H9 (cell line): ENCODE measurements around the gene CCNQ. TPM values are rescaled to one million over a fixed set of nuclear protein-coding genes. Genes with fewer than 3 reads are reported as not detected.

Experiments used
- DNase-seq: peaks from one replicate; pipeline ENCODE4 v3.0.0-alpha.2; 2017
- H2AFZ ChIP-seq: one replicate; pipeline ENCODE4 v1.6.1; 2013; ENCODE audit warnings: mild to moderate bottlenecking, low read length, control low read depth, moderate library complexity
- H2AK5ac ChIP-seq: 2 replicates; pipeline ENCODE4 v1.6.1; 2013; ENCODE audit warnings: low read length, control low read depth, mixed read lengths; ENCODE audit not compliant: insufficient read length
- H2BK120ac ChIP-seq: one replicate; pipeline ENCODE4 v1.6.1; 2013; ENCODE audit warnings: low read depth, mild to moderate bottlenecking, low read length, control low read depth, inconsistent platforms; ENCODE audit not compliant: poor library complexity, severe bottlenecking
- H2BK12ac ChIP-seq: 2 replicates; pipeline ENCODE4 v1.6.1; 2013; ENCODE audit warnings: low read length, control low read depth, mixed read lengths, low read depth; ENCODE audit not compliant: insufficient read length
- H2BK15ac ChIP-seq: 2 replicates; pipeline ENCODE4 v1.6.1; 2013; ENCODE audit warnings: low read depth, low read length, control low read depth
- H2BK20ac ChIP-seq: one replicate; pipeline ENCODE4 v1.6.1; 2013; ENCODE audit warnings: low read depth, mild to moderate bottlenecking, low read length, control low read depth, inconsistent platforms; ENCODE audit not compliant: poor library complexity, severe bottlenecking
- H2BK5ac ChIP-seq: 2 replicates; pipeline ENCODE4 v1.6.1; 2013; ENCODE audit warnings: low read length, control low read depth, mixed read lengths; ENCODE audit not compliant: insufficient read length
- H3K14ac ChIP-seq: 2 replicates; pipeline ENCODE4 v1.6.1; 2013; ENCODE audit warnings: low read length, control low read depth; ENCODE audit not compliant: insufficient read depth
- H3K18ac ChIP-seq: 2 replicates; pipeline ENCODE4 v1.6.1; 2013; ENCODE audit warnings: low read depth, mild to moderate bottlenecking, mixed read lengths, low read length, control low read depth; ENCODE audit not compliant: insufficient read length
- H3K23ac ChIP-seq: 2 replicates; pipeline ENCODE4 v1.6.1; 2013; ENCODE audit warnings: low read length, control low read depth, mixed read lengths, low read depth; ENCODE audit not compliant: insufficient read length
- H3K23me2 ChIP-seq: 2 replicates; pipeline ENCODE4 v1.6.1; 2013; ENCODE audit warnings: low read depth, mild to moderate bottlenecking, mixed read lengths, low read length, control low read depth; ENCODE audit not compliant: insufficient read length, poor library complexity, severe bottlenecking
- H3K27ac ChIP-seq: 2 replicates; pipeline ENCODE4 v1.5.1; 2013; ENCODE audit warnings: low read length, control low read depth, mixed read lengths, low read depth; ENCODE audit not compliant: insufficient read length
- H3K27me3 ChIP-seq: 2 replicates; pipeline ENCODE4 v1.6.1; 2013; ENCODE audit warnings: low read length, control low read depth, inconsistent platforms; ENCODE audit not compliant: insufficient read depth
- H3K4ac ChIP-seq: 2 replicates; pipeline ENCODE4 v1.6.1; 2013; ENCODE audit warnings: low read depth, mild to moderate bottlenecking, control low read depth, inconsistent platforms, low read length, moderate library complexity
- H3K4me1 ChIP-seq: 2 replicates; pipeline ENCODE4 v1.6.1; 2013; ENCODE audit warnings: low read length, control low read depth, inconsistent platforms; ENCODE audit not compliant: insufficient read depth
- H3K4me2 ChIP-seq: 2 replicates; pipeline ENCODE4 v1.6.1; 2013; ENCODE audit warnings: low read length, control low read depth, mixed read lengths; ENCODE audit not compliant: insufficient read length, insufficient read depth
- H3K56ac ChIP-seq: 2 replicates; pipeline ENCODE4 v1.6.1; 2013; ENCODE audit warnings: low read depth, mild to moderate bottlenecking, mixed read lengths, low read length, control low read depth; ENCODE audit not compliant: insufficient read length
- H3K79me1 ChIP-seq: 2 replicates; pipeline ENCODE4 v1.6.1; 2013; ENCODE audit warnings: low read depth, mild to moderate bottlenecking, moderate library complexity, low read length, control low read depth, inconsistent platforms; ENCODE audit not compliant: insufficient read depth, poor library complexity, severe bottlenecking
- H3K79me2 ChIP-seq: 2 replicates; pipeline ENCODE4 v1.6.1; 2013; ENCODE audit warnings: low read length, control low read depth, inconsistent platforms; ENCODE audit not compliant: insufficient read depth
- H3K9ac ChIP-seq: 2 replicates; pipeline ENCODE4 v1.6.1; 2013; ENCODE audit warnings: low read length, control low read depth, mixed read lengths; ENCODE audit not compliant: insufficient read length; ENCODE audit errors: extremely low read depth
- H3K9me3 ChIP-seq: one replicate; pipeline ENCODE4 v1.6.1; 2013; ENCODE audit warnings: low read depth, low read length, inconsistent platforms; ENCODE audit not compliant: control insufficient read depth
- H3T11ph ChIP-seq: one replicate; pipeline ENCODE4 v1.6.1; 2013; ENCODE audit warnings: mild to moderate bottlenecking, low read length, control low read depth, inconsistent platforms
- H4K20me1 ChIP-seq: one replicate; pipeline ENCODE4 v1.6.1; 2013; ENCODE audit not compliant: control insufficient read depth, insufficient read length, insufficient read depth
- H4K5ac ChIP-seq: 2 replicates; pipeline ENCODE4 v1.6.1; 2013; ENCODE audit warnings: low read depth, mild to moderate bottlenecking, mixed read lengths, low read length, control low read depth; ENCODE audit not compliant: insufficient read length
- H4K8ac ChIP-seq: replicated peaks from 2 replicates; pipeline ENCODE4 v1.6.1; 2013; ENCODE audit warnings: low read length, control low read depth, mixed read lengths, low read depth; ENCODE audit not compliant: insufficient read length
- H4K91ac ChIP-seq: 2 replicates; pipeline ENCODE4 v1.6.1; 2013; ENCODE audit warnings: low read depth, mild to moderate bottlenecking, moderate library complexity, mixed read lengths, low read length, control low read depth; ENCODE audit not compliant: insufficient read length
- H3K27ac Mint-ChIP-seq, 3 experiments: 2 replicates in 2 of 3; 3 replicates in 1 of 3; pipeline ENCODE4 v1.8.0; 2020 to 2021; ENCODE audit warnings: mixed read lengths in 3 of 3, mild to moderate bottlenecking in 1 of 3, moderate library complexity in 1 of 3
- H3K27me3 Mint-ChIP-seq: 2 replicates; pipeline ENCODE4 v1.8.0; 2021; ENCODE audit warnings: low read depth, mild to moderate bottlenecking, moderate library complexity, mixed read lengths
- H3K36me3 Mint-ChIP-seq, 3 experiments: 2 replicates in 2 of 3; 3 replicates in 1 of 3; pipeline ENCODE4 v1.8.0; 2020 to 2021; ENCODE audit warnings: low read depth in 3 of 3, mixed read lengths in 3 of 3; ENCODE audit not compliant: insufficient read depth in 1 of 3
- H3K4me1 Mint-ChIP-seq, 2 experiments: 2 replicates each; pipeline ENCODE4 v1.8.0; 2020; ENCODE audit warnings: mixed read lengths in 2 of 2
- H3K4me3 Mint-ChIP-seq, 2 experiments: 2 replicates in 1 of 2; 3 replicates in 1 of 2; pipeline ENCODE4 v1.8.0; 2020 to 2021; ENCODE audit warnings: mild to moderate bottlenecking in 2 of 2, mixed read lengths in 2 of 2, moderate library complexity in 1 of 2
- H3K9me3 Mint-ChIP-seq, 2 experiments: 2 replicates in 1 of 2; 3 replicates in 1 of 2; pipeline ENCODE4 v1.8.0; 2020; ENCODE audit warnings: mild to moderate bottlenecking in 2 of 2, mixed read lengths in 2 of 2, moderate library complexity in 1 of 2
- CTCF ChIP-seq: fragments of 200-600 bp; sonication (generic); conservative IDR thresholded peaks from 3 replicates; pipeline ENCODE4 v1.8.0; 2021; ENCODE audit warnings: antibody characterized with exemption, mild to moderate bottlenecking
- WGBS: extraction: QIAGEN DNeasy Blood & Tissue Kit; methylation state at CpG from one replicate; pipeline ENCODE4 v1.1.7; 2013; ENCODE audit warnings: missing lambda C conversion rate, low lambda C conversion rate, mixed read lengths; ENCODE audit not compliant: insufficient read length; ENCODE audit errors: extremely low coverage; 5-methylcytosine and 5-hydroxymethylcytosine counted together
- total RNA-seq: library from RNA; stranded (reverse); gene quantifications from 2 replicates; pipeline ENCODE4 v1.2.1, GENCODE V29; 2021

The CCNQ gene
- total RNA-seq, 1 experiment from 2014 or later = 18.4 TPM

- Histone ChIP-seq H3K23me2 (no peaks in the 10 kb centered on the region), H2BK5ac (no peak overlapping the region), H4K20me1 (no peaks in the 10 kb centered on the region), H2AK5ac (no peak overlapping the region), H4K91ac (no peak overlapping the region), H3K27ac (no peak overlapping the region), H4K8ac (no peak overlapping the region), H2AFZ (no peak overlapping the region), H3K23ac (no peak overlapping the region), H4K5ac (no peak overlapping the region), H2BK15ac (no peak overlapping the region), H3K9me3 (peaks cover 22% of the 10 kb centered on the region), H3K56ac (no peak overlapping the region), H3K14ac (no peak overlapping the region), H3K79me1 (no peaks in the 10 kb centered on the region), H3K18ac (no peak overlapping the region), H3K79me2 (no peaks in the 10 kb centered on the region), H3T11ph (no peak overlapping the region), H2BK120ac (no peak overlapping the region), H3K4ac (no peak overlapping the region), H2BK12ac (no peak overlapping the region), H3K4me1 (no peaks in the 10 kb centered on the region), H2BK20ac (no peak overlapping the region), H3K9ac (no peak overlapping the region), H3K4me2 (no peak overlapping the region), H3K27me3 (no peaks in the 10 kb centered on the region)
- Mint-ChIP-seq H3K36me3 (peaks cover 0 to 7% (median 0%) of the 10 kb centered on the region in 3 experiments; a peak in 2 of 7 replicates), H3K27ac (no peak overlapping the region), H3K4me1 (no peaks in the 10 kb centered on the region), H3K4me3 (no peak overlapping the region), H3K9me3 (peaks cover 58 to 71% of the 10 kb centered on the region in 2 experiments), H3K27me3 (peaks cover 17% of the 10 kb centered on the region)
- no peak for DNase-seq
- WGBS = no CpG with 5 or more reads among the region's 15 CpGs
- no peak for TF ChIP-seq CTCF
Observed at GRCh38 chrX:153624196-153625091, 25.5 kb upstream of the CCNQ start.
